B cell (primary cell): ENCODE data around the gene TMEM53. TPM values are rescaled to one million over a fixed set of nuclear protein-coding genes. Genes with fewer than 3 reads are reported as not detected.

Source experiments
- ATAC-seq: fragments of 200-7000 bp; cut with Tn5 transposase; one replicate; pipeline ENCODE4 v1.10.0; 2021; ENCODE audit warnings: low read depth, mild to moderate bottlenecking, moderate number of reproducible peaks, moderate library complexity
- CTCF ChIA-PET: fragments of 350-600 bp; sonication (Branson Sonifier 250); formaldehyde crosslinking; loops from one replicate; lab custom pipeline; 2021; ENCODE audit warnings: antibody characterized with exemption, inconsistent platforms; lab: Charles Lee
- POLR2A ChIA-PET: fragments of 350-600 bp; sonication (Branson Sonifier 250); formaldehyde crosslinking; loops from one replicate; lab custom pipeline; 2021; ENCODE audit warnings: antibody characterized with exemption; lab: Charles Lee
- DNase-seq: peaks from one replicate; pipeline ENCODE4 v3.0.0; 2013
- H2AFZ ChIP-seq: 2 replicates; pipeline ENCODE4 v1.6.1; 2012; ENCODE audit warnings: mild to moderate bottlenecking, low read depth, low read length; ENCODE audit not compliant: insufficient read depth, poor library complexity, severe bottlenecking
- H3K27ac ChIP-seq, 2 donors: 1 replicate in 1 of 2; 2 replicates in 1 of 2; pipeline ENCODE4 v1.5.1; 2012 to 2013; ENCODE audit warnings: low read length in 2 of 2, mild to moderate bottlenecking in 2 of 2, moderate library complexity in 1 of 2
- H3K27me3 ChIP-seq, 4 experiments: fragments of 200-600 bp in 1 of 4; sonication (generic) in 1 of 4; replicated peaks in 1 of 4; 1 replicate in 2 of 4; 2 replicates in 2 of 4; pipeline versions ENCODE4 v1.6.1 to v1.7.0; 2013 to 2016; ENCODE audit warnings: low read length in 3 of 4, mild to moderate bottlenecking in 2 of 4, mixed read lengths in 1 of 4, moderate library complexity in 1 of 4; ENCODE audit not compliant: insufficient read depth in 4 of 4, control insufficient read depth in 3 of 4; ENCODE audit errors: control extremely low read depth in 1 of 4
- H3K36me3 ChIP-seq, 2 experiments: replicated peaks in 1 of 2; 1 replicate in 1 of 2; 2 replicates in 1 of 2; pipeline versions ENCODE4 v1.6.1 to v1.7.1; 2013; ENCODE audit warnings: low read length in 1 of 2; ENCODE audit not compliant: insufficient read depth in 2 of 2, control insufficient read depth in 1 of 2; ENCODE audit errors: control extremely low read depth in 1 of 2, extremely low read depth in 1 of 2
- H3K4me1 ChIP-seq, 2 donors: fragments of 200-600 bp in 1 of 2; sonication (generic) in 1 of 2; 1 replicate in 1 of 2; 2 replicates in 1 of 2; pipeline versions ENCODE4 v1.5.1 to v1.6.1; 2013 to 2017; ENCODE audit warnings: low read length in 2 of 2; ENCODE audit not compliant: control insufficient read depth in 2 of 2, insufficient read depth in 2 of 2
- H3K4me2 ChIP-seq: replicated peaks from 2 replicates; pipeline ENCODE3; 2012; ENCODE audit warnings: mild to moderate bottlenecking, low read depth, low read length; ENCODE audit not compliant: poor library complexity, severe bottlenecking
- H3K4me3 ChIP-seq, 5 experiments: fragments of 200-600 bp in 1 of 5; sonication (generic) in 1 of 5; 1 replicate in 3 of 5; 2 replicates in 2 of 5; pipeline versions ENCODE4 v1.5.1 to v1.7.0; 2011 to 2016; ENCODE audit warnings: low read length in 4 of 5, mild to moderate bottlenecking in 4 of 5, low read depth in 2 of 5, control low read depth in 1 of 5, moderate library complexity in 1 of 5; ENCODE audit not compliant: insufficient read depth in 1 of 5; ENCODE audit errors: control extremely low read depth in 1 of 5, extremely low read depth in 1 of 5
- H3K79me2 ChIP-seq: fragments of 200-600 bp; sonication (generic); one replicate; pipeline ENCODE4 v1.6.0; 2016; ENCODE audit warnings: low read length; ENCODE audit not compliant: control insufficient read depth, insufficient read depth
- H3K9ac ChIP-seq: fragments of 200-600 bp; sonication (generic); 2 replicates; pipeline ENCODE4 v1.6.1; 2017; ENCODE audit warnings: mild to moderate bottlenecking, low read length, moderate library complexity
- H3K9me3 ChIP-seq, 3 donors: one replicate each; pipeline versions ENCODE4 v1.6.1 to v1.7.1; 2013; ENCODE audit warnings: low read length in 2 of 3; ENCODE audit not compliant: control insufficient read depth in 2 of 3, insufficient read depth in 1 of 3; ENCODE audit errors: control extremely low read depth in 1 of 3
- H4K20me1 ChIP-seq: 2 replicates; pipeline ENCODE4 v1.6.0; 2012; ENCODE audit warnings: mild to moderate bottlenecking, low read length; ENCODE audit not compliant: insufficient read depth, control insufficient read depth, poor library complexity, severe bottlenecking
- H3K27ac Mint-ChIP-seq: one replicate; pipeline ENCODE4 v1.8.0; 2021; ENCODE audit warnings: mixed read lengths
- H3K27me3 Mint-ChIP-seq: one replicate; pipeline ENCODE4 v1.8.0; 2021; ENCODE audit warnings: mixed read lengths
- H3K4me1 Mint-ChIP-seq: one replicate; pipeline ENCODE4 v1.8.0; 2021; ENCODE audit warnings: mixed read lengths
- H3K4me3 Mint-ChIP-seq: one replicate; pipeline ENCODE4 v1.8.0; 2021; ENCODE audit warnings: mixed read lengths
- H3K9me3 Mint-ChIP-seq: one replicate; pipeline ENCODE4 v1.8.0; 2022; ENCODE audit warnings: mixed read lengths; ENCODE audit not compliant: insufficient read depth
- EZH2 ChIP-seq: IDR thresholded peaks from 2 replicates; pipeline ENCODE4 v1.6.1; 2012; ENCODE audit warnings: borderline replicate concordance, low read depth, mild to moderate bottlenecking, moderate library complexity, low read length; ENCODE audit not compliant: insufficient read depth, poor library complexity, severe bottlenecking
- WGBS: methylation state at CpG from one replicate; pipeline ENCODE4 v1.1.5; 2013; ENCODE audit warnings: missing lambda C conversion rate; ENCODE audit not compliant: insufficient coverage; 5-methylcytosine and 5-hydroxymethylcytosine counted together
- intact Hi-C: fragments of 100-400 bp; cut with micrococcal nuclease; formaldehyde crosslinking; loops from one replicate; pipeline ENCODE4 v1.10.0; 2022
- polyA plus RNA-seq: library from polyadenylated mRNA; depleted of rRNA; stranded (reverse); fragments of >200 nt; gene quantifications from 2 replicates; pipeline ENCODE4 v1.2.3, GENCODE V29; 2012
- total RNA-seq, 2 donors: library from RNA; stranded (reverse); fragments of 120-200 nt in 1 of 2; gene quantifications; 1 replicate in 1 of 2; 2 replicates in 1 of 2; pipeline versions ENCODE4 v1.2.3 to v1.2.4, GENCODE V29; 2013 to 2022
- TF ChIP-seq, protein P1 (sequence below): fragments of 200-600 bp; IDR thresholded peaks from one replicate; pipeline ENCODE4 v1.8.0; 2022; ENCODE audit warnings: antibody characterized with exemption, mild to moderate bottlenecking

Gene TMEM53
- total and polyA plus RNA-seq, 2 donors (not counting 1 experiment from before 2014, with no cell fraction given) = 6.5 to 6.8 TPM

DNA sequence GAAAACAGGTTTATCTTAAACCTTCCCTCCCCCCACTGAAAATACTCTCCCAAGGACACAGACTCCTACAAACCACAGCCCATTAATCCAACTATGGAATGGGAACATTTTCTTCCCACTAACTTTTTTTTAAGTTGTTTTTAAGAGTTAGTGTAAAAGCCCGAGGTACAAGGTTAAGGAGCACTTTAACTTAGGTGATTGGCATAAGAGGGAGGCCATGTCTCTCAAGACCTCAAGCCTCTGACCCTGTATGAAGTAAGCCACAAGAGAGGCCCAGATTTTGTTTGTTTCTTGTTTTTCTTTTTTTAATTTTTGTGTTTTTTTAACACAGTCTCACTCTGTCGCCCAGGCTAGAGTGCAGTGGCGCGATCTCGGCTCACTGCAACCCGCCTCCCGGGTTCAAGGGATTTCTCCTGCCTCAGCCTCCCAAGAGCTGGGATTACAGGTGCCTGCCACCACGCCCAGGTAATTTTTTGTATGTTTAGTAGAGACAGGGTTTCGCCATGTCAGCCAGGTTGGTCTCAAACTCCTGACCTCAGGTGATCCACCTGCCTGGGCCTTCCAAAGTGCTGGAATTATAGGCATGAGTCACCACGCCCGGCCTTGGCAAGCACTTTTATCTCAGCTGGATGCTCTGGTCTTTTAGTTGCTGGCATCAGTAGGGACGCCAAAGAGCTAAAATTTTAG, 14.6 kb upstream of the TMEM53 start:
- Mint-ChIP-seq H3K27ac (no peak overlapping the region), H3K9me3 (no peaks in the 10 kb centered on the region), H3K4me1 (peaks cover 16% of the 10 kb centered on the region), H3K27me3 (no peaks in the 10 kb centered on the region), H3K4me3 (no peak overlapping the region)
- no peak for DNase-seq
- no peak overlapping the region for H3K9ac ChIP-seq
- intact Hi-C loops = no loop called here
- no peaks in the 10 kb centered on the region for H3K36me3 ChIP-seq
- no peak for ATAC-seq
- TF ChIP-seq, protein P1, sequence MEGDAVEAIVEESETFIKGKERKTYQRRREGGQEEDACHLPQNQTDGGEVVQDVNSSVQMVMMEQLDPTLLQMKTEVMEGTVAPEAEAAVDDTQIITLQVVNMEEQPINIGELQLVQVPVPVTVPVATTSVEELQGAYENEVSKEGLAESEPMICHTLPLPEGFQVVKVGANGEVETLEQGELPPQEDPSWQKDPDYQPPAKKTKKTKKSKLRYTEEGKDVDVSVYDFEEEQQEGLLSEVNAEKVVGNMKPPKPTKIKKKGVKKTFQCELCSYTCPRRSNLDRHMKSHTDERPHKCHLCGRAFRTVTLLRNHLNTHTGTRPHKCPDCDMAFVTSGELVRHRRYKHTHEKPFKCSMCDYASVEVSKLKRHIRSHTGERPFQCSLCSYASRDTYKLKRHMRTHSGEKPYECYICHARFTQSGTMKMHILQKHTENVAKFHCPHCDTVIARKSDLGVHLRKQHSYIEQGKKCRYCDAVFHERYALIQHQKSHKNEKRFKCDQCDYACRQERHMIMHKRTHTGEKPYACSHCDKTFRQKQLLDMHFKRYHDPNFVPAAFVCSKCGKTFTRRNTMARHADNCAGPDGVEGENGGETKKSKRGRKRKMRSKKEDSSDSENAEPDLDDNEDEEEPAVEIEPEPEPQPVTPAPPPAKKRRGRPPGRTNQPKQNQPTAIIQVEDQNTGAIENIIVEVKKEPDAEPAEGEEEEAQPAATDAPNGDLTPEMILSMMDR = no peak
- TF ChIP-seq EZH2 = no peak
- ChIA-PET CTCF (interaction anchor here (0.6 kb wide), 1 partner anchor 1585 kb away, joined by 5 read pairs; no protein-coding TSS in a partner anchor), POLR2A (no interaction called here)
- no peak overlapping the region for H3K4me3 ChIP-seq
- peaks cover 6% of the 10 kb centered on the region in 2 donors for H3K4me1 ChIP-seq
- no peak overlapping the region for H2AFZ ChIP-seq
- no peaks in the 10 kb centered on the region for H4K20me1 ChIP-seq
- no peak overlapping the region for H3K27ac ChIP-seq
- WGBS = over 99% methylated on average over 12 of the region's 12 CpGs
- H3K27me3 ChIP-seq = no peaks in the 10 kb centered on the region
- no peak overlapping the region for H3K4me2 ChIP-seq
- H3K9me3 ChIP-seq = no peaks in the 10 kb centered on the region
- no peaks in the 10 kb centered on the region for H3K79me2 ChIP-seq

DNA sequence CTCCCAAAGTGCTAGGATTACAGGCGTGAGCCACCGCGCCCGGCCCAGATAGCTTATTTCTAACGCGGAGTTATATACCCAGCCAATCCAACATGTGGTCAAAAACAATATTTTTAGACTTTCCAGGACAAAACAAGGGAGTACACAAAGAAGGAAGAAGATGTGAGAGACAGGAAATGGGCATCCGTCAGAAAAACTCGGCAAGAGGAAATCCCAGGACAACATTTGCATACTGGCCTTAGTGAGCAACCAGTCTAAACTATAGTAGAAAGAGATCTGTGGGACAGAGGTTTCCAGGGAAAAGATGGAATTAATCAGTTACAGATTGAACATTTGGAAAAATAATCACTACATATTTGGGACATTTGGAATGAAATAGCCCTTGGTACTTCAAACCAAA, 11.6 kb upstream of the TMEM53 start:
- no peak for ATAC-seq

More for the DNA sequence above, 11.6 kb upstream of the TMEM53 start:
- H3K36me3 ChIP-seq = no peaks in the 10 kb centered on the region
- no peak overlapping the region for H3K4me3 ChIP-seq
- H2AFZ ChIP-seq = no peak overlapping the region
- Mint-ChIP-seq H3K4me3 (no peak overlapping the region), H3K27me3 (no peaks in the 10 kb centered on the region), H3K4me1 (peaks cover 12% of the 10 kb centered on the region), H3K27ac (no peak overlapping the region), H3K9me3 (no peaks in the 10 kb centered on the region)
- 50% methylated on average over 2 of the region's 8 CpGs for WGBS
- no peaks in the 10 kb centered on the region for H3K9me3 ChIP-seq
- TF ChIP-seq EZH2 = no peak
- TF ChIP-seq, protein P1 = no peak
- no peak for DNase-seq
- CTCF ChIA-PET = interaction anchor here (1.0 kb wide), 1 partner anchor 23 kb away, joined by 3 read pairs; no protein-coding TSS in a partner anchor
- H3K4me2 ChIP-seq = no peak overlapping the region
- H3K27ac ChIP-seq = no peak overlapping the region
- H3K79me2 ChIP-seq = no peaks in the 10 kb centered on the region
- H4K20me1 ChIP-seq = no peaks in the 10 kb centered on the region
- intact Hi-C loops = no loop called here
- H3K27me3 ChIP-seq = no peaks in the 10 kb centered on the region
- peaks cover 6% of the 10 kb centered on the region in 2 donors for H3K4me1 ChIP-seq
- no peak overlapping the region for H3K9ac ChIP-seq
- POLR2A ChIA-PET = interaction anchor here (0.7 kb wide), 1 partner anchor 31 kb away, joined by 3 read pairs; no protein-coding TSS in a partner anchor
